ENCODE measurements around the gene ABCB4. TPM values are rescaled to one million over a fixed set of nuclear protein-coding genes. Genes with fewer than 3 reads are reported as not detected.
A peak's percentile ranks its signal among the peaks of the same experiment; 100 is the strongest.

Gene ABCB4
- total and polyA plus RNA-seq, 2 of the 8 experiments (the other 6 are each of a cell fraction or from before 2014, with no cell fraction given) = 0.54 to 0.60 TPM

DNA sequence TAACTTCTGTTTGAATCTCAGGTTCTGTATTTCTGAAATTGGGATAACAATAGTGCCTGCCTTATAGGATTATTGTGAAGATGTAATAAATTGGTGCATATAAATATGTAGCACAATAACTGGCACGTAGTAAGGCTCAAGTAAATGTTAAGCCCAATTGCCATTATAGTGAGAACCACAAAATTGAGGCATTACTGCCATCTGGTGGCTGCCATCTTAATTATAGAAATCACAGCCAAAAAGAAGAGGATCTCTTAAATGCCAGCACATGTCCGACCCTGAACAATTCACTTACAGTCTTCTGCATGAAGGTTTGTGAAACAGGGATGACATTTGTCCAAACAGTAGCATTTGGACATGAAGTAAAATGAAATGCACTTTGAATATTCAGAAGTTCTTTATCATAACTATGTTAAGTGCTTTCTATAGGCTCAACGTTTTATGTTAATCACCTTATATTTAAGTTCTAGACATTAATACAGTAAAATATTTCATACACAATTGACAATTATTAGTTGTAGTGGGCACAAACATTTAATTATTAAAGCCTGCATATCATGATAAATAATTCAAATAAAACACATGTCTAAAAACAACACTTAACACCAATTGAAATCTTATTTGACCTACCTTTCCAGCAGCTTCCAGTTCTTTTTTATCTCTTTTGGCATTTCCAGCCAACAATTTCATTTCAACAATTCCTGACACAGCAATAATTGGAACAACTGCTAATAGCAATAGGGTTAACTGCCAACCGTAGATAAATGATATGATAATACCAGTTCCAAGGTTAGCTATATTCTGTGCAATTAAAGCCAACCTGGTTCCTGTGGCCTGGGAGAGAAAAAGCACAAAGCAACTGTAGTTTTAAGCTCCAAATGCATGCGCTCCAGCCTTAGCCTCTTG lies 58.5 kb downstream of the ABCB4 start:
- no peak overlapping the region for H3K14ac ChIP-seq (ENCODE audit: insufficient read length)
- no peak overlapping the region for H3K23ac ChIP-seq (ENCODE audit: insufficient read length)
- H3K56ac ChIP-seq (replicated peaks; ENCODE audit: insufficient read length, low read depth, low read length) = no peak overlapping the region
- H2BK12ac ChIP-seq (ENCODE audit: low read depth, low read length) = no peak overlapping the region
- H3K4ac ChIP-seq (replicated peaks; ENCODE audit: insufficient read length, low read depth, low read length) = no peak overlapping the region
- POLR2A ChIA-PET (ENCODE audit: partially characterized antibody) = no interaction called here
- H2AFZ ChIP-seq (ENCODE audit: low read length) = no peak overlapping the region
- H3K79me2 ChIP-seq (ENCODE audit: control insufficient read depth in 1 of 2, insufficient read depth in 2 of 2, low read length in 2 of 2) = no peaks in the 10 kb centered on the region
- no peaks in the 10 kb centered on the region for H3K79me1 ChIP-seq (ENCODE audit: low read depth, low read length)
- H2AK5ac ChIP-seq (ENCODE audit: low read depth, low read length) = no peak overlapping the region
- H2BK15ac ChIP-seq (ENCODE audit: low read length) = no peak overlapping the region
- no peak overlapping the region for H3K9ac ChIP-seq (replicated peaks in 1 of 4; ENCODE audit: extremely low read depth in 1 of 4, low read depth in 3 of 4, low read length in 3 of 4)
- H4K8ac ChIP-seq (ENCODE audit: extremely low read depth, insufficient read depth, low read length) = no peak overlapping the region
- no peak overlapping the region for H4K5ac ChIP-seq (ENCODE audit: insufficient read length, low read depth, low read length)
- H3K4me2 ChIP-seq (ENCODE audit: insufficient read depth in 1 of 2, low read depth in 2 of 2, low read length in 2 of 2) = no peak overlapping the region
- FAIRE-seq (no peak), DNase-seq (ENCODE audit: low read depth in 1 of 2, low spot score in 2 of 2) (peak; percentile 27 to 62)
- no peaks in the 10 kb centered on the region for H3K23me2 ChIP-seq (ENCODE audit: low read depth, low read length)
- H3K36me3 ChIP-seq (ENCODE audit: control insufficient read depth in 2 of 4, insufficient read depth in 4 of 4, low read length in 3 of 4) = no peaks in the 10 kb centered on the region
- TF ChIP-seq, protein P1, sequence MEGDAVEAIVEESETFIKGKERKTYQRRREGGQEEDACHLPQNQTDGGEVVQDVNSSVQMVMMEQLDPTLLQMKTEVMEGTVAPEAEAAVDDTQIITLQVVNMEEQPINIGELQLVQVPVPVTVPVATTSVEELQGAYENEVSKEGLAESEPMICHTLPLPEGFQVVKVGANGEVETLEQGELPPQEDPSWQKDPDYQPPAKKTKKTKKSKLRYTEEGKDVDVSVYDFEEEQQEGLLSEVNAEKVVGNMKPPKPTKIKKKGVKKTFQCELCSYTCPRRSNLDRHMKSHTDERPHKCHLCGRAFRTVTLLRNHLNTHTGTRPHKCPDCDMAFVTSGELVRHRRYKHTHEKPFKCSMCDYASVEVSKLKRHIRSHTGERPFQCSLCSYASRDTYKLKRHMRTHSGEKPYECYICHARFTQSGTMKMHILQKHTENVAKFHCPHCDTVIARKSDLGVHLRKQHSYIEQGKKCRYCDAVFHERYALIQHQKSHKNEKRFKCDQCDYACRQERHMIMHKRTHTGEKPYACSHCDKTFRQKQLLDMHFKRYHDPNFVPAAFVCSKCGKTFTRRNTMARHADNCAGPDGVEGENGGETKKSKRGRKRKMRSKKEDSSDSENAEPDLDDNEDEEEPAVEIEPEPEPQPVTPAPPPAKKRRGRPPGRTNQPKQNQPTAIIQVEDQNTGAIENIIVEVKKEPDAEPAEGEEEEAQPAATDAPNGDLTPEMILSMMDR (IDR thresholded peaks at IDR 0.05; ENCODE audit: control extremely low read depth in 1 of 3, insufficient read depth in 1 of 3, low read depth in 1 of 3, low read length in 3 of 3) = peak in 2 of 3 experiments; percentile 64 to 67; a peak in 3 of 4 replicates
- TF ChIP-seq RAD21 (IDR thresholded peaks at IDR 0.05 in 1 of 2, conservative IDR thresholded peaks at IDR 0.05 in 1 of 2; ENCODE audit: low read depth in 2 of 2, low read length in 2 of 2) (peak; percentile 84 to 91), BRCA1 (IDR thresholded peaks at IDR 0.05; ENCODE audit: low read depth, low read length) (no peak)
- H2BK20ac ChIP-seq (ENCODE audit: low read length) = no peak overlapping the region
- no peak overlapping the region for H2BK120ac ChIP-seq (replicated peaks; ENCODE audit: low read depth, low read length)
- no peak overlapping the region for H3K18ac ChIP-seq (ENCODE audit: extremely low read depth, low read length)
- H3K27ac ChIP-seq (ENCODE audit: low read depth, low read length) = no peak overlapping the region
- no peaks in the 10 kb centered on the region for H3K9me3 ChIP-seq (ENCODE audit: insufficient read depth in 2 of 2, low read depth in 1 of 2, low read length in 1 of 2)
- H3K27me3 ChIP-seq (replicated peaks in 1 of 4; ENCODE audit: control insufficient read depth in 3 of 4, extremely low read depth in 1 of 4, insufficient read depth in 3 of 4, low read length in 3 of 4) = no peaks in the 10 kb centered on the region
- H4K20me1 ChIP-seq (replicated peaks in 1 of 2; ENCODE audit: control insufficient read depth in 1 of 2, insufficient read depth in 2 of 2, low read length in 2 of 2) = no peaks in the 10 kb centered on the region
- CTCF ChIA-PET (ENCODE audit: partially characterized antibody) = interaction anchor here (0.6 to 9.0 kb wide), 38 partner anchors 10 to 1903 kb away, joined by 3 to 115 read pairs (median 4); partner anchors contain the start of gene CROT
- no peaks in the 10 kb centered on the region for H3K4me1 ChIP-seq (replicated peaks in 1 of 4; ENCODE audit: control insufficient read depth in 3 of 4, insufficient read depth in 4 of 4, low read length in 3 of 4)
- no peak overlapping the region for H3K4me3 ChIP-seq (ENCODE audit: extremely low read depth in 1 of 4, insufficient read depth in 2 of 4, low read depth in 3 of 4, low read length in 4 of 4)
- H4K91ac ChIP-seq (replicated peaks; ENCODE audit: insufficient read length, low read length) = no peak overlapping the region
- 72% methylated on average over 5 of the region's 5 CpGs; no CpG with 5 or more reads in 1 of the 2 experiments for WGBS, 2 experiments (ENCODE audit: extremely low coverage in 1 of 2, insufficient coverage in 1 of 2, insufficient read length in 1 of 2, insufficient replicate concordance in 2 of 2, low coverage in 1 of 2, low lambda C conversion rate in 2 of 2, missing lambda C conversion rate in 1 of 2)
- no peak overlapping the region for H2BK5ac ChIP-seq (ENCODE audit: low read depth, low read length)
